VCaP (cell line): Measurements from ENCODE around the gene TWIST1.

Experiments used
- H3K27ac ChIP-seq: fragments of 450-650 bp; 2 replicates; pipeline ENCODE4 v1.5.1; 2017
- CTCF ChIP-seq: fragments of 450-650 bp; conservative IDR thresholded peaks from 2 replicates; pipeline ENCODE4 v1.5.1; 2017; ENCODE audit warnings: mild to moderate bottlenecking, moderate library complexity

TWIST1 gene

GRCh38 chr7:19112274-19113001 is 5.0 kb downstream of the TWIST1 start:
- no peak for TF ChIP-seq CTCF
- no peak overlapping the region for H3K27ac ChIP-seq

GRCh38 chr7:19111474-19112273 is 5.8 kb downstream of the TWIST1 start:
- H3K27ac ChIP-seq, result no peak overlapping the region

DNA sequence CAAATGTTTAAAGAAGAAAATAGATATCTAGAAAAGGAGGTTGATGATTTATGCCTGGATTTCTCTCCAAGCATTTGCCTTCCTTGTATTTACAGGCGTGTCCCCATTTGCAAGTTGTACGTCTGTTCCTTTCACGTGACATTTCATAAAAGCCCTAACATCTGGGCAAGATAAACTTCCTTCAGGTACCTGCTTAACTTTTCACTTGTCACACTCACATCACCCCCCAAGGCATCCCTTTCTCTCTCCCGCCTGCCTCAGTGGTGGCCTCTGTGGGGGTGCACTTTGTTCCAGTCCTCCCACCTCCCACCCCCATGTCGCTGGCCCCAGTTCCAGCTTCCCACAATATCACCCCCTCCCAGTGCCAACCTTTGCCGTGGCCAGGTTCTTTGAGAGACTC is 6.7 kb downstream of the TWIST1 start:
- no peak overlapping the region for H3K27ac ChIP-seq
- TF ChIP-seq CTCF, result no peak

More at GRCh38 chr7:19111474-19112273, 5.8 kb downstream of the TWIST1 start:
- TF ChIP-seq CTCF, result no peak

GRCh38 chr7:19110026-19110730 is 7.3 kb downstream of the TWIST1 start:
- TF ChIP-seq CTCF, result no peak
- H3K27ac ChIP-seq, result no peak overlapping the region

- no peak overlapping the region for H3K27ac ChIP-seq
- no peak for TF ChIP-seq CTCF
Observed at GRCh38 chr7:19109000-19109946, 8.2 kb downstream of the TWIST1 start.

GRCh38 chr7:19107356-19108146 is 9.9 kb downstream of the TWIST1 start:
- H3K27ac ChIP-seq, result no peak overlapping the region
- TF ChIP-seq CTCF, result no peak
